DLD1 (cell line): Measurements from ENCODE around the gene SMC4.
"Not testable (repeated sequence)": the region's sequence is repeated elsewhere in the genome, so short reads cannot be mapped to it uniquely, and the experiment has no call there.

Experiments
- in situ Hi-C: cut with HindIII; loops from 2 replicates; pipeline ENCODE4 v1.10.0; 2017; ENCODE audit warnings: low sequenced_read_pairs

SMC4 gene

DNA sequence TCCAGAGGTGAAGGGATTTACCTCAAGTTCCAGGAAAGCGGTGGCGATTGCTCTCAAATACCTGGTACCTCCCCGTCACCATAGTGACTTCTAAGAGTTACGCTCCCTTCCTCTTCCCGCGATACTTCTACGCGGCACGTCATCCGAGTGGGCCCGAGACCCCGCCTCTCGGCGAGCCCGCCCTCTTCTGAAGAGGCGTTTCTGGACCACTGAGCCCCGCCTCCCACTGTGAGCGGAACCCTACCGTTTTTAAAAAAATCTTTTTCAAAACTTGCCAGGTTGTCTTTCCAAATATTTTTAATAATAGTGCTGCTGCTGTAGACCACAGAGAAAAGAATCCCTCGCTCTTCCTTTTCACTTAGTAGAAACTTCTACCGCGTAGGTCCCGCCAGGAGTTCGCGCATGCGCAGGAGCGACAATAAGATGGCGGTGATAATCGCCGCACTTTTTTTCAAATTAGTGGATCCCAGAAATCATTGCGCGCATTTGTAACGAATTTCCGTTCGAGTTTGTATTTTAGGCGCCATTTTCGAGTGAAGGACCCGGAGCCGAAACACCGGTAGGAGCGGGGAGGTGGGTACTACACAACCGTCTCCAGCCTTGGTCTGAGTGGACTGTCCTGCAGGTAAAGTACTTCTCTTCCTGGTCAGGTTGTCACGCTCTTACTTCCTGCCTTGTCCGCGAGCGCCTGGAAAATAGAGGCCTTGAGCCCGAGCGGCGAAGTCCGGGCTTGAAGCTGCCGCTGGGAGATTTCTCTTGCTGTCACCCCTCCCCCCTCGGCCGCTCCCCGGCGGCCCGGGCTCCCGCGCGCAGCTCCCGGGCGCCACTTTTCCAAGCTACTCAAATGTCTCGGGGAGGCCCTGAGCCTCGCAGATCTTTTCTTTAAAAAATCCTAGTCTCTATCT, at the start of gene SMC4, which contains the start of gene IFT80:
Gene SMC4 (plus strand): TSS at position 526 of the 905 bp plus-strand sequence. CDS start 1,177 bp downstream, outside the sequence.
Gene IFT80 (minus strand): TSS at position 101 of the 905 bp plus-strand sequence. CDS start 14,625 bp downstream, outside the sequence.
- in situ Hi-C loops, result no loop called here

- in situ Hi-C loops, result no loop called here
Measured at GRCh38 chr3:160355826-160356225, 43.6 kb upstream of the SMC4 start.

DNA sequence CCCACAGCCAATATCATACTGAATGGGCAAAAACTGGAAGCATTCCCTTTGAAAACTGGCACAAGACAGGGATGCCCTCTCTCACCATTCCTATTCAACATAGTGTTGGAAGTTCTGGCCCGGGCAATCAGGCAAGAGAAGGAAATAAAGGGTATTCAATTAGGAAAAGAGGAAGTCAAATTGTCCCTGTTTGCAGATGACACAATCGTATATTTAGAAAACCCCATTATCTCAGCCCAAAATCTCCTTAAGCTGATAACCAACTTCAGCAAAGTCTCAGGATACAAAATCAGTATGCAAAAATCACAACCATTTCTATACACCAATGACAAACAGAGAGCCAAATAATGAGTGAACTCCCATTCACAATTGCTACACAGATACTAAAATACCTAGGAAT, 36.6 kb upstream of the SMC4 start:
- in situ Hi-C loops, result not testable (repeated sequence)

- in situ Hi-C loops, result no loop called here
Measured at GRCh38 chr3:160365869-160366522, 33.5 kb upstream of the SMC4 start.

GRCh38 chr3:160368804-160369203, 30.6 kb upstream of the SMC4 start:
- in situ Hi-C loops, result no loop called here

DNA sequence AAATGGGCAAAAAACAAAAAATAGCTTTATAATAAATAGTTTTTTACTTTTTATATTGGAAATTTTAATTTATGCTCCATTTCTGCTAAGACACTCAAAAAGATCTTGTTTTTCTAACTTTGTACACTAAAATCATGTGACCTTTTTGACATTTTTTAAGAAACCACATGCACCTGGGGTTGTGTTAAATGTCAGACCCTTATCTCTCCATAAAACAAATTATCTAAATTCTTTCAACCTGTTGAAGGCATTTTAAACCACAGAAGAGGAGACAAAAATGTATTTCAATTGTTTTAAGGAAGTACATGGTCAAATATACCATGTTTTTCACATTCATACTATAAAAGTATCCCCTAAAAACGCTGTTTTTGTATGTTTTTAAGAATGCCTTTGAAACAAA, 29.7 kb upstream of the SMC4 start:
- in situ Hi-C loops, result no loop called here

- in situ Hi-C loops, result no loop called here
Measured at GRCh38 chr3:160370987-160371857, 28.2 kb upstream of the SMC4 start.

- in situ Hi-C loops, result no loop called here
Measured at GRCh38 chr3:160372780-160373179, 26.7 kb upstream of the SMC4 start.

GRCh38 chr3:160373655-160374054, 25.8 kb upstream of the SMC4 start:
- in situ Hi-C loops, result no loop called here

DNA sequence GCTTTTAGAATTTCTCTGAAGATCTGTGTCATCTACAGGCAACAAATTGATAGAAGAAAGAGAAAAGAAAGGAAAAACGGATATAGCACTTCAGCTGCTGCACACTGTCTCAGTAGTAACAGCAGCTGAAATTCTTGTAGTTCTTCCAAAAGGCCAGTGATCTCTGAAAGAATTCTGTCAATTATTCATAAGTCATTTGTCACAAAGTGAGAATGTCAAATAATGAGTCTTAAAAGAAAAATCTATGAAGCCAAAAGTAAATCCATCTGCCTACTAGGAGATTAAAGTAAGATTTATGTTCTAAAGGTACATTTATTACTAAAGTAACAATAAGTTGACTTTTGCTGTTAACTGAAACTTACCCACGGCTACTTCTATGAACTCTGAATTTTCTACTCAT, 25.0 kb upstream of the SMC4 start:
- in situ Hi-C loops, result no loop called here

DNA sequence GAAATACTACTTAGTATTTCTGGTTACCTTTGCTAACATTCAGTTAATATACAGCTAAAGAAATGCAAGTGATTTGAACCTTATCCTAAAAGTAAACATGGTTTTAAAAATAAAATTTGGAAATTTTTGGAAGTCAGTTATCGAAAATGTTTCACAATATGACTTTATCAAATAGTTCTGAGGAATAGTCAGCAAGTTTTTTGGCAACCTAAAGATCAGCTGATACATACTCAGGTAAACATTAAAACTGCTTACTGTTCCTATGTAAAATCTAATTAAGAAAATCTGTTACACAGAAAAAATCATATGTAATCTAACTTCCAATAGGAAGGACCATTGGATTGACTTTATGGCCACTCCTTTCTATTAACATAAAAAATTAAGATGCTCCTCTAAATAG, 24.5 kb upstream of the SMC4 start:
- in situ Hi-C loops, result no loop called here

- in situ Hi-C loops, result no loop called here
Measured at GRCh38 chr3:160376681-160377080, 22.8 kb upstream of the SMC4 start.

- in situ Hi-C loops, result no loop called here
Measured at GRCh38 chr3:160378331-160379109, 20.9 kb upstream of the SMC4 start.

- in situ Hi-C loops, result no loop called here
Measured at GRCh38 chr3:160379628-160380214, 19.7 kb upstream of the SMC4 start.

DNA sequence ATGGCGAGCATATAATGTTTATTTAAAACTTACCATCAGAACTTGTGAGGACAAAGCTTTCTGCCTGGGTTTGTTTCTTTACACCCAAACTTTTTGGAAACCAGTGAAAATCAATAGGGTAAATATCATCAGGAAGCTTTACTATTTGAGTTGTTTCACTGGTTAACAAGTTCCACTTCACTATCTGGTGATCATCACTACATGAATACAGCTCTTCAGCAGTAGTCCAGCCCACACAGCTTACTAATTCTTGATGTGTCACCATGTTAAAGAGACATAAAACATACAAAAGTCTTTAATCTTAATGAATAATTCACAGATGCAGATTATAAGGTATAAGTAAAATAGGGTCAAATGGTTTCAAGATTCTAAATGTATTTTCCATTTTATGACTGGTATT, 18.0 kb upstream of the SMC4 start:
- in situ Hi-C loops, result no loop called here

DNA sequence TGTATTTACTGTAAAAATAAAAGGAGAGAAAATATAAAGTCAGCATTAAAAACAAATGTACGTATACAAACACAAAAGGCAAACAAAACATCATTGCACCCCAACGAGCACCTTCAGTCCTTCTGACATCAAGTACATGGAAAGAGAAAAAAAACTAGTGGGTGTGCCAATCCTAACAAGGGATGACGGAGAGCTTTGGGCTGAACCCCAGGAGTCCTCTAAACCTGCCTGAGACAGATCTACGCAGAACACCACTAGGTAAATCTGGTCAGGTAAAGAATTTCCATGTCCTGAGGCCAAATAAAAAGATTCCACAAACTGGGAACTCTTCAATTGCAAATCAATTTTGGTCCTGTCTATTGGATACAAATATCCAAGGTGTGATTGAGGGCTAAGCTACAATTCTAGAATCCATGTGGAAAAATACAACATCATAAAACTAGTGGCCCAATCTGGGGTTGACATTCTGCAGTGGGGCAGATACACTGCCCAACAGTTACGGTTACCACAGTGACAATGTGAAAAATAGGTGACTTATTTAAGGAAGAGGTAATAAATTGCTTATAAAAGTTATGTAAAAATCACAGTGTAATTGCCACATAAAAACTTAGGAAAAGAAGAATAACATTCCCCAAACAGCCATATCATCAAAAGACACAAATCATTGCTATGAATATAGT, 14.7 kb upstream of the SMC4 start:
- in situ Hi-C loops, result no loop called here

- in situ Hi-C loops, result no loop called here
Measured at GRCh38 chr3:160390565-160391138, 8.8 kb upstream of the SMC4 start.

GRCh38 chr3:160392798-160393197, 6.7 kb upstream of the SMC4 start:
- in situ Hi-C loops, result no loop called here
